Smooth muscle cell (in vitro differentiated cells): Measurements from ENCODE around the gene ADM2. TPM values are rescaled to one million over a fixed set of nuclear protein-coding genes. Genes with fewer than 3 reads are reported as not detected.

Source experiments
- DNase-seq: peaks from one replicate; lab custom pipeline; 2025; ENCODE audit not compliant: unreplicated experiment; lab: John Stamatoyannopoulos, UW
- H2AFZ ChIP-seq: fragments of 200-600 bp; sonication (generic); 2 replicates; pipeline ENCODE4 v1.6.0; 2016; ENCODE audit warnings: antibody characterized with exemption, low read depth, mild to moderate bottlenecking
- H3F3A ChIP-seq: fragments of 200-600 bp; sonication (generic); 2 replicates; pipeline ENCODE4 v1.6.0; 2017; ENCODE audit warnings: antibody characterized with exemption, low read depth
- H3K27ac ChIP-seq: fragments of 200-600 bp; sonication (generic); 2 replicates; pipeline ENCODE4 v1.5.1; 2016; ENCODE audit warnings: low read depth, mild to moderate bottlenecking
- H3K27me3 ChIP-seq: fragments of 200-600 bp; sonication (generic); 2 replicates; pipeline ENCODE4 v1.6.1; 2016; ENCODE audit warnings: low read depth, mild to moderate bottlenecking
- H3K36me3 ChIP-seq: fragments of 200-600 bp; sonication (generic); 2 replicates; pipeline ENCODE4 v1.5.1; 2016; ENCODE audit warnings: low read depth
- H3K4me1 ChIP-seq: fragments of 200-600 bp; sonication (generic); 2 replicates; pipeline ENCODE4 v1.5.1; 2016; ENCODE audit warnings: low read depth
- H3K4me2 ChIP-seq: fragments of 200-600 bp; sonication (generic); 2 replicates; pipeline ENCODE4 v1.6.0; 2016; ENCODE audit warnings: mild to moderate bottlenecking
- H3K4me3 ChIP-seq: fragments of 200-600 bp; sonication (generic); 2 replicates; pipeline ENCODE4 v1.5.1; 2016; ENCODE audit warnings: mild to moderate bottlenecking
- H3K79me2 ChIP-seq: fragments of 200-600 bp; sonication (generic); 2 replicates; pipeline ENCODE4 v1.6.0; 2016; ENCODE audit warnings: low read depth, mild to moderate bottlenecking
- H3K9ac ChIP-seq: fragments of 200-600 bp; sonication (generic); 2 replicates; pipeline ENCODE4 v1.6.0; 2016; ENCODE audit warnings: low read depth
- H3K9me3 ChIP-seq: fragments of 200-600 bp; sonication (generic); replicated peaks from 2 replicates; pipeline ENCODE4 v1.5.1; 2016; ENCODE audit warnings: low read depth
- H4K20me1 ChIP-seq: fragments of 200-600 bp; sonication (generic); 2 replicates; pipeline ENCODE4 v1.6.0; 2016; ENCODE audit warnings: low read depth
- CTCF ChIP-seq: fragments of 200-600 bp; sonication (generic); IDR thresholded peaks from 2 replicates; pipeline ENCODE4 v1.5.1; 2017; ENCODE audit warnings: borderline replicate concordance, mild to moderate bottlenecking, antibody characterized with exemption; ENCODE audit not compliant: insufficient read depth, poor library complexity, severe bottlenecking
- WGBS: methylation state at CpG from one replicate; pipeline ENCODE4 v1.1.7; 2016; ENCODE audit warnings: low lambda C conversion rate; 5-methylcytosine and 5-hydroxymethylcytosine counted together
- polyA plus RNA-seq: library from polyadenylated mRNA; unstranded; fragments of >200 nt; fragmentation: Nextera tagmentation; extraction: Ambion mirVana; gene quantifications from 2 replicates; pipeline ENCODE4 v1.2.1, GENCODE V29; 2016
- total RNA-seq: library from RNA; depleted of rRNA; stranded (reverse); fragments of >200 nt; gene quantifications from 2 replicates; pipeline ENCODE4 v1.2.3, GENCODE V29; 2014

ADM2 gene
- total and polyA plus RNA-seq, 2 experiments from 2014 or later, result 4.1 to 15.8 TPM

- peaks cover 23% of the 10 kb centered on the region for H3K4me1 ChIP-seq
- peak within 1 kb of the TSS; percentile 98 for H3K4me2 ChIP-seq
- H3K79me2 ChIP-seq, result no peaks in the 10 kb centered on the region
- WGBS, result 3% methylated on average over 37 of the region's 92 CpGs
- H3K4me3 ChIP-seq, result peak within 1 kb of the TSS; percentile 69
- H3K27me3 ChIP-seq, result no peaks in the 10 kb centered on the region
- TF ChIP-seq CTCF, result no peak
- H4K20me1 ChIP-seq, result peaks cover 15% of the 10 kb centered on the region
- no peaks in the 10 kb centered on the region for H3K36me3 ChIP-seq
- no peaks in the 10 kb centered on the region for H3K9me3 ChIP-seq
- DNase-seq, result peak; percentile 76
- peak within 1 kb of the TSS; percentile 97 for H3K27ac ChIP-seq
- H2AFZ ChIP-seq, result no peak within 1 kb of the TSS
- H3K9ac ChIP-seq, result peak within 1 kb of the TSS; percentile 81
- H3F3A ChIP-seq, result peaks cover 54% of the 10 kb centered on the region
Measured at GRCh38 chr22:50529897-50530579, 48.7 kb downstream of the ADM2 start, which contains the start of gene TYMP. TYMP (minus strand) TSS chr22:50530012; CDS start chr22:50529709, 303 bp downstream.

GRCh38 chr22:50530580-50530876 is 49.2 kb downstream of the ADM2 start:
- TF ChIP-seq CTCF, result no peak
- 12% methylated on average over 18 of the region's 21 CpGs for WGBS
- H3K79me2 ChIP-seq, result no peaks in the 10 kb centered on the region
- DNase-seq, result no peak
- H3K4me3 ChIP-seq, result peak overlapping the region; percentile 69
- peaks cover 15% of the 10 kb centered on the region for H4K20me1 ChIP-seq
- peak overlapping the region; percentile 81 for H3K9ac ChIP-seq
- peak overlapping the region; percentile 98 for H3K4me2 ChIP-seq
- no peaks in the 10 kb centered on the region for H3K36me3 ChIP-seq
- H3K4me1 ChIP-seq, result peaks cover 23% of the 10 kb centered on the region
- peak overlapping the region; percentile 97 for H3K27ac ChIP-seq
- peaks cover 54% of the 10 kb centered on the region for H3F3A ChIP-seq
- no peaks in the 10 kb centered on the region for H3K27me3 ChIP-seq
- H2AFZ ChIP-seq, result no peak overlapping the region
- H3K9me3 ChIP-seq, result no peaks in the 10 kb centered on the region

GRCh38 chr22:50530877-50531545 is 49.7 kb downstream of the ADM2 start:
- DNase-seq, result peak; percentile 63
- Histone ChIP-seq H3K4me2 (peak overlapping the region; percentile 98), H3K36me3 (no peaks in the 10 kb centered on the region), H3K4me3 (peak overlapping the region; percentile 69), H3F3A (peaks cover 54% of the 10 kb centered on the region), H4K20me1 (peaks cover 15% of the 10 kb centered on the region), H3K27me3 (no peaks in the 10 kb centered on the region), H3K9me3 (no peaks in the 10 kb centered on the region), H3K79me2 (no peaks in the 10 kb centered on the region), H3K27ac (peak overlapping the region; percentile 97), H2AFZ (no peak overlapping the region), H3K4me1 (peaks cover 23% of the 10 kb centered on the region), H3K9ac (peak overlapping the region; percentile 81)
- no peak for TF ChIP-seq CTCF
- 19% methylated on average over 33 of the region's 53 CpGs for WGBS

- Histone ChIP-seq H3K27me3 (no peaks in the 10 kb centered on the region), H4K20me1 (peaks cover 15% of the 10 kb centered on the region), H3K27ac (peak overlapping the region; percentile 97), H2AFZ (no peak overlapping the region), H3K9ac (peak overlapping the region; percentile 81), H3K4me1 (peaks cover 23% of the 10 kb centered on the region), H3F3A (peaks cover 58% of the 10 kb centered on the region), H3K79me2 (peaks cover 4% of the 10 kb centered on the region), H3K36me3 (no peaks in the 10 kb centered on the region), H3K9me3 (no peaks in the 10 kb centered on the region), H3K4me2 (peak overlapping the region; percentile 98), H3K4me3 (peak overlapping the region; percentile 69)
- WGBS, result 0% methylated on average over 1 of the region's 44 CpGs
- no peak for DNase-seq
- no peak for TF ChIP-seq CTCF
Measured at GRCh38 chr22:50531546-50531961, 50.2 kb downstream of the ADM2 start.
